Nephron (organoid): ENCODE results near the gene RAB44.

Experiments
- H3K27ac Mint-ChIP-seq, 3 experiments: 2 replicates each; pipeline ENCODE4 v1.8.0; 2020; ENCODE audit warnings: mixed read lengths in 3 of 3, mild to moderate bottlenecking in 2 of 3, moderate library complexity in 1 of 3
- H3K27me3 Mint-ChIP-seq: 2 replicates; pipeline ENCODE4 v1.8.0; 2021; ENCODE audit warnings: low read depth, mild to moderate bottlenecking, moderate library complexity, mixed read lengths
- H3K36me3 Mint-ChIP-seq: 2 replicates; pipeline ENCODE4 v1.8.0; 2020; ENCODE audit warnings: low read depth, mixed read lengths
- H3K4me1 Mint-ChIP-seq: 2 replicates; pipeline ENCODE4 v1.8.0; 2020; ENCODE audit warnings: mixed read lengths
- H3K4me3 Mint-ChIP-seq, 3 experiments: 2 replicates each; pipeline ENCODE4 v1.8.0; 2020; ENCODE audit warnings: mild to moderate bottlenecking in 3 of 3, mixed read lengths in 3 of 3, moderate library complexity in 2 of 3
- H3K9me3 Mint-ChIP-seq: 2 replicates; pipeline ENCODE4 v1.8.0; 2020; ENCODE audit warnings: mixed read lengths
- TF ChIP-seq, protein P1 (sequence below), 3 experiments: fragments of 200-600 bp; sonication (generic); IDR thresholded peaks; one replicate each; pipeline ENCODE4 v1.5.0; 2021; ENCODE audit warnings: antibody characterized with exemption in 3 of 3; ENCODE audit not compliant: unreplicated experiment in 3 of 3

RAB44 gene

DNA sequence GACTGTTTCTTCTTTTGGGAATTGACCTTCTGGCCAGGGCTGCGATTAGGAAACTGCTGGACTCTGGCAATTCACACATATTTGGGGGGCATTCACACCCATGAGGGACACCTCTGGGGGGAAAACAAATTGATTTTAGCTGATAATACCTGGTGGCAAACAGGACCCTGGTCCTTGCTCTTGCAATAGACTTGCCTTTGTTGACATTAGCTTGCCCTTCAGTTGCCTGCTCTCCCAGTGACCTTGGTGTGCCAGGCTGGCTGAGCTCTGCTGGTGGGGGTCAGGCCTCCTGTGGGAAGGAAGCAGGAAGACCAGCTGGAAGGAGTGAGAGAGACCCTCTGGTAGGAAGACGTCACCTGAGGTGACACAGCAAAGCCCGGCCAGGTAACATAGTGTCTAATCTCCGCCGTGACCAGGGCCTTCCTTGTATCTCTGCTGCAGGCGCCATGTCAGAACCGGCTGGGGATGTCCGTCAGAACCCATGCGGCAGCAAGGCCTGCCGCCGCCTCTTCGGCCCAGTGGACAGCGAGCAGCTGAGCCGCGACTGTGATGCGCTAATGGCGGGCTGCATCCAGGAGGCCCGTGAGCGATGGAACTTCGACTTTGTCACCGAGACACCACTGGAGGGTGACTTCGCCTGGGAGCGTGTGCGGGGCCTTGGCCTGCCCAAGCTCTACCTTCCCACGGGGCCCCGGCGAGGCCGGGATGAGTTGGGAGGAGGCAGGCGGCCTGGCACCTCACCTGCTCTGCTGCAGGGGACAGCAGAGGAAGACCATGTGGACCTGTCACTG lies 13.8 kb upstream of the RAB44 start:
- H3K36me3 Mint-ChIP-seq = peaks cover 12% of the 10 kb centered on the region
- no peak overlapping the region for H3K27ac Mint-ChIP-seq
- H3K27me3 Mint-ChIP-seq = peaks cover 3% of the 10 kb centered on the region
- H3K4me3 Mint-ChIP-seq = no peak overlapping the region
- H3K9me3 Mint-ChIP-seq = no peaks in the 10 kb centered on the region
- peaks cover 21% of the 10 kb centered on the region for H3K4me1 Mint-ChIP-seq
- TF ChIP-seq, protein P1, sequence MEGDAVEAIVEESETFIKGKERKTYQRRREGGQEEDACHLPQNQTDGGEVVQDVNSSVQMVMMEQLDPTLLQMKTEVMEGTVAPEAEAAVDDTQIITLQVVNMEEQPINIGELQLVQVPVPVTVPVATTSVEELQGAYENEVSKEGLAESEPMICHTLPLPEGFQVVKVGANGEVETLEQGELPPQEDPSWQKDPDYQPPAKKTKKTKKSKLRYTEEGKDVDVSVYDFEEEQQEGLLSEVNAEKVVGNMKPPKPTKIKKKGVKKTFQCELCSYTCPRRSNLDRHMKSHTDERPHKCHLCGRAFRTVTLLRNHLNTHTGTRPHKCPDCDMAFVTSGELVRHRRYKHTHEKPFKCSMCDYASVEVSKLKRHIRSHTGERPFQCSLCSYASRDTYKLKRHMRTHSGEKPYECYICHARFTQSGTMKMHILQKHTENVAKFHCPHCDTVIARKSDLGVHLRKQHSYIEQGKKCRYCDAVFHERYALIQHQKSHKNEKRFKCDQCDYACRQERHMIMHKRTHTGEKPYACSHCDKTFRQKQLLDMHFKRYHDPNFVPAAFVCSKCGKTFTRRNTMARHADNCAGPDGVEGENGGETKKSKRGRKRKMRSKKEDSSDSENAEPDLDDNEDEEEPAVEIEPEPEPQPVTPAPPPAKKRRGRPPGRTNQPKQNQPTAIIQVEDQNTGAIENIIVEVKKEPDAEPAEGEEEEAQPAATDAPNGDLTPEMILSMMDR (IDR thresholded peaks at IDR 0.05; ENCODE audit: unreplicated experiment in 3 of 3) = no peak

DNA sequence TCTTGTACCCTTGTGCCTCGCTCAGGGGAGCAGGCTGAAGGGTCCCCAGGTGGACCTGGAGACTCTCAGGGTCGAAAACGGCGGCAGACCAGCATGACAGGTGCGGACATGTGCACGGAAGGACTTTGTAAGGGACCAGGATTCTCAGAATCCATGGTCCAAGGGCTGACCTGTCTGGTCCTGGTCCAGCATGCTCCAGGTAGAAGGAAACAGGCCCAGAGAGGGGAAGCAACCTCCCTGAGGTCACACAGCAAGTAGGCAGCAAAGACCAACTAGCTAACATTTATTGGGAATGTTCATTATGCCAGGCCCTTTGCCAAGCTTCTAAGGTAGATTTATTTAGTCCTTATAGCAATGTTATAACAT lies 13.2 kb upstream of the RAB44 start:
- H3K4me1 Mint-ChIP-seq = peaks cover 21% of the 10 kb centered on the region
- no peak overlapping the region for H3K27ac Mint-ChIP-seq
- no peaks in the 10 kb centered on the region for H3K9me3 Mint-ChIP-seq
- TF ChIP-seq, protein P1 (IDR thresholded peaks at IDR 0.05; ENCODE audit: unreplicated experiment in 3 of 3) = no peak
- peaks cover 3% of the 10 kb centered on the region for H3K27me3 Mint-ChIP-seq
- peaks cover 12% of the 10 kb centered on the region for H3K36me3 Mint-ChIP-seq
- no peak overlapping the region for H3K4me3 Mint-ChIP-seq

DNA sequence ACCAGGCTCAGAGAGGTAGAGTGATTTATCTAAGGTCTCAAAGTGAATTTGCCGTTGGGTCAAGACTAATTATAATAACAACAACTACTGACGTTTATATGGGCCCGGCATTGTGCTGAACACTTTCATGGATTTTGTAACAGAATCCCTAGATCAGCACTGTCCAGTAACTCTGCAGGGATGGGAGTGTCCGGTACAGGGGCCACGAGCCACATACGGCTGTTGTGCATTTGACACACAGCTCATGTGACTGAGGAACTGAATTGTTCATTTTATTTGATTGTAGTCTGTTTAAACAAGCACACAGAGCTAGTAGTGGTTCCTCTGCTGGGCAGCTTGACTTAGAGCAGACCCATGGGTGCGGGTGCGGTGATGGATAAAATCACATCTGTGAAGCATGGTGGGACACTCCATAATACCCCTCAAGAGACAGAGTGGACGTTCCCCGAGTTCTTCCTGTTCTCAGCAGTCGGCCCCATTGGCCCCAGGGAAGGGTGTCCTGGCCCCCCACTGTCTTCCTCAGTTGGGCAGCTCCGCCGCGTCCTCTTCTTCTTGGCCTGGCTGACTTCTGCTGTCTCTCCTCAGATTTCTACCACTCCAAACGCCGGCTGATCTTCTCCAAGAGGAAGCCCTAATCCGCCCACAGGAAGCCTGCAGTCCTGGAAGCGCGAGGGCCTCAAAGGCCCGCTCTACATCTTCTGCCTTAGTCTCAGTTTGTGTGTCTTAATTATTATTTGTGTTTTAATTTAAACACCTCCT lies 12.3 kb upstream of the RAB44 start:
- no peak overlapping the region for H3K4me3 Mint-ChIP-seq
- H3K27ac Mint-ChIP-seq = no peak overlapping the region
- H3K4me1 Mint-ChIP-seq = peaks cover 21% of the 10 kb centered on the region
- H3K36me3 Mint-ChIP-seq = peaks cover 12% of the 10 kb centered on the region
- TF ChIP-seq, protein P1 (IDR thresholded peaks at IDR 0.05; ENCODE audit: unreplicated experiment in 3 of 3) = no peak
- no peaks in the 10 kb centered on the region for H3K9me3 Mint-ChIP-seq
- H3K27me3 Mint-ChIP-seq = no peaks in the 10 kb centered on the region

DNA sequence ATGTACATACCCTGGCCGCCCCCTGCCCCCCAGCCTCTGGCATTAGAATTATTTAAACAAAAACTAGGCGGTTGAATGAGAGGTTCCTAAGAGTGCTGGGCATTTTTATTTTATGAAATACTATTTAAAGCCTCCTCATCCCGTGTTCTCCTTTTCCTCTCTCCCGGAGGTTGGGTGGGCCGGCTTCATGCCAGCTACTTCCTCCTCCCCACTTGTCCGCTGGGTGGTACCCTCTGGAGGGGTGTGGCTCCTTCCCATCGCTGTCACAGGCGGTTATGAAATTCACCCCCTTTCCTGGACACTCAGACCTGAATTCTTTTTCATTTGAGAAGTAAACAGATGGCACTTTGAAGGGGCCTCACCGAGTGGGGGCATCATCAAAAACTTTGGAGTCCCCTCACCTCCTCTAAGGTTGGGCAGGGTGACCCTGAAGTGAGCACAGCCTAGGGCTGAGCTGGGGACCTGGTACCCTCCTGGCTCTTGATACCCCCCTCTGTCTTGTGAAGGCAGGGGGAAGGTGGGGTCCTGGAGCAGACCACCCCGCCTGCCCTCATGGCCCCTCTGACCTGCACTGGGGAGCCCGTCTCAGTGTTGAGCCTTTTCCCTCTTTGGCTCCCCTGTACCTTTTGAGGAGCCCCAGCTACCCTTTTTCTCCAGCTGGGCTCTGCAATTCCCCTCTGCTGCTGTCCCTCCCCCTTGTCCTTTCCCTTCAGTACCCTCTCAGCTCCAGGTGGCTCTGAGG lies 11.5 kb upstream of the RAB44 start:
- TF ChIP-seq, protein P1 (IDR thresholded peaks at IDR 0.05; ENCODE audit: unreplicated experiment in 3 of 3) = no peak
- H3K4me3 Mint-ChIP-seq = no peak overlapping the region

DNA sequence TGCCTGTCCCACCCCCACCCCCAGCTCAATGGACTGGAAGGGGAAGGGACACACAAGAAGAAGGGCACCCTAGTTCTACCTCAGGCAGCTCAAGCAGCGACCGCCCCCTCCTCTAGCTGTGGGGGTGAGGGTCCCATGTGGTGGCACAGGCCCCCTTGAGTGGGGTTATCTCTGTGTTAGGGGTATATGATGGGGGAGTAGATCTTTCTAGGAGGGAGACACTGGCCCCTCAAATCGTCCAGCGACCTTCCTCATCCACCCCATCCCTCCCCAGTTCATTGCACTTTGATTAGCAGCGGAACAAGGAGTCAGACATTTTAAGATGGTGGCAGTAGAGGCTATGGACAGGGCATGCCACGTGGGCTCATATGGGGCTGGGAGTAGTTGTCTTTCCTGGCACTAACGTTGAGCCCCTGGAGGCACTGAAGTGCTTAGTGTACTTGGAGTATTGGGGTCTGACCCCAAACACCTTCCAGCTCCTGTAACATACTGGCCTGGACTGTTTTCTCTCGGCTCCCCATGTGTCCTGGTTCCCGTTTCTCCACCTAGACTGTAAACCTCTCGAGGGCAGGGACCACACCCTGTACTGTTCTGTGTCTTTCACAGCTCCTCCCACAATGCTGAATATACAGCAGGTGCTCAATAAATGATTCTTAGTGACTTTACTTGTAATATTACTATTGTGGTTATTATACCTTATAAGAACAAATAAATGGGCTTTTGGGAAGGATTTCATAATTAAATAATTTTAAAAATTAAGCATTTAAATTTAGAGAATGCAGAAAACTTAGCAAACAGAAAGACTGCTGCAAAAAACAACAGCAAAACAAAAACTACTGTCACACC lies 10.7 kb upstream of the RAB44 start:
- no peaks in the 10 kb centered on the region for H3K27me3 Mint-ChIP-seq
- no peaks in the 10 kb centered on the region for H3K9me3 Mint-ChIP-seq
- no peak overlapping the region for H3K4me3 Mint-ChIP-seq
- TF ChIP-seq, protein P1 (IDR thresholded peaks at IDR 0.05; ENCODE audit: unreplicated experiment in 3 of 3) = no peak
- H3K4me1 Mint-ChIP-seq = peaks cover 15% of the 10 kb centered on the region
- H3K27ac Mint-ChIP-seq = no peak overlapping the region
- H3K36me3 Mint-ChIP-seq = peaks cover 12% of the 10 kb centered on the region

More for the DNA sequence above, 11.5 kb upstream of the RAB44 start:
- Mint-ChIP-seq H3K9me3 (no peaks in the 10 kb centered on the region), H3K27me3 (no peaks in the 10 kb centered on the region), H3K4me1 (peaks cover 15% of the 10 kb centered on the region), H3K27ac (no peak overlapping the region), H3K36me3 (peaks cover 12% of the 10 kb centered on the region)
